ENCODE measurements around the gene IPCEF1.
"Not testable (repeated sequence)": the region's sequence is repeated elsewhere in the genome, so short reads cannot be mapped to it uniquely, and the experiment has no call there.

Gene IPCEF1

GRCh38 chr6:154370545-154370944 is 13.9 kb upstream of the IPCEF1 start:
- no peak for DNase-seq

GRCh38 chr6:154367839-154368695 is 11.5 kb upstream of the IPCEF1 start:
- peak in 1 of 2 experiments; percentile 26 for DNase-seq

DNA sequence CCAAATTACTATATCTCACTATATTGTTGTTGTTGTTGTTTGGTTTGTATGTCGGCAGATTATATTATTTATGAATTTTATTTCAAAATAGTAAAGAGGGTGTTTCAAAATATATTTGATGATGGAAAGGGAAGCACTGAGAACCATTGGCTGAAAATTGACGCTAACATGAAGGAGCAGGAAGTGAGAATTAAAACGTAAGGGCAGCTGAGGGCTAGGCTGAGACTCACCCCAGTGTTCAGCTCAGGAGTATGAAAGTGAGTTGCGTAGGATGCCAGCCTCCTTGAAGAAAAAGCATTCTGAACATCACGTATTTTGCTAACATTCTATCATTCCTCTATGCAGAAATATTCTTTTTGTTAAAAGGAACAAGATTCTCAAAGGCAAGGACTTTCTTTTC is 10.7 kb upstream of the IPCEF1 start:
- no peak for DNase-seq

DNA sequence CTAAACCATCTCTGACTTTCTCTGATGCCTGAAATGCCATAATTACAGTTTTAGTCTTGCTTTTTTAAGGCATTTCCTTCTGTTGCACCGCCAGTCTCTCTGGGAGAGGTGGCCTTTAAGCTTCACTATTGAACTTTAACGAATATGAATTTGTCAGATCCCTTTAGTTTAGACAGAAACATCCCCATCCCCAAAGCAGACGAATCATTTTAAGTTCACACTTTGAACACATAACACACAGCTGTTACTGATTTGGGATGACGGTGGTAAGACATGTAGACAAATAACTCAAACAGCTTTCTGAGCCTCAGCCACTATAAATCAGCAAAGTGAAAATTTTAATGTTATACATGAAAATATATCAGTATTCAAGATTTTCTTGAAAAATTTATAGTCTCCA is 7.2 kb upstream of the IPCEF1 start:
- no peak for DNase-seq

DNA sequence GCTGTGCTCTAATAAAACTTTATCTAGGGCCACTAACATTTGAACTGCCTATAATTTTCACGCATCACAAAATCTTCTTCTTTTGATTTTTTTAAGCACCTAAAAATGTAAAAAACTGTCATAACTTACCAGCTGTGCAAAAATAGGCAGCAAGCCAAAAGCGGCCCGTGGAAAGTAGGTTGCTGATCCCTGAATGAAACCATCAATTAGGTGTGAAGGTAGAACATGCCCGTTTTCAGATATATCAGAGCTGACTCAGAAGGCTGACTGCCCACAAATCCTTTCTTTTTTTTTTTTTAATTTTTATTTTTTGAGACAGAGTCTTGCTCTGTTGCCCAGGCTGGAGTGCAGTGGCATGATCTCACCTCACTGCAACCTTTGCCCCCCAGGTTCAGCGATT is 4.9 kb upstream of the IPCEF1 start:
- DNase-seq, result no peak

DNA sequence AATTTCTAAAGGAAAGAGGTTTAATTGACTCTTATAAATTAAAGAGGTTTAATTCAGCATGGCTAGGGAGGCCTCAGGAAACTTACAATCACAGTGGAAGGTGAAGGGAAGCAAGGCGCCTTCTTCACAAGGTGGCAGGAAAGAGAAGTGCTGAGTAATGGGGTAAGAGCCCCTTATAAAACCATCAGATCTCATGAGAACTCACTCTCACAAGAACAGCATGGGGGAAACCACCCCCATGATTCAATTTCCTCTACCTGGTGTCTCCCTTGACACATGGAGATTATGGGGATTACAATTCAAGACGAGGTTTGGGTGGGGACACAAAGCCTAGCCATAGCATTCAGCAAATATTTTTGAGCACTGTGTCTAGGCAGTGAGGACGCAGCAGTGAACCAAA is 3.9 kb upstream of the IPCEF1 start:
- no peak for DNase-seq

DNA sequence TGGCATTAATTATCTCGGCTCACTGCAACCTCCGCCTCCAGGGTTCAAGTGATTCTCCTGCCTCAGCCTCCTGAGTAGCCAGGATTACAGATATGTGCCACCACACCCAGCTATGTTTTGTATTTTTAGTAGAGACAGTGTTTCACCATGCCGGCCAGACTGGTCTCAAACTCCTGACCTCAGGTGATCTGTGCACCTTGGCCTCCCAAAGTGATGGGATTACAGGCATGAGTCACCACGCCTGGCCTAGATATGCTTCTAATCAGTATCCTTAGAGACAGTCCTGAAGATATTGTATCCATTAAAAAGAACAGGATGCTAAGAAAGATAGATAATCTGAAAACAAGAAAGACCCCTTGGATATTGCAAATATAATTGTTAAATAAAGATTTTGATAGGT is 3.1 kb upstream of the IPCEF1 start:
- DNase-seq, result no peak

DNA sequence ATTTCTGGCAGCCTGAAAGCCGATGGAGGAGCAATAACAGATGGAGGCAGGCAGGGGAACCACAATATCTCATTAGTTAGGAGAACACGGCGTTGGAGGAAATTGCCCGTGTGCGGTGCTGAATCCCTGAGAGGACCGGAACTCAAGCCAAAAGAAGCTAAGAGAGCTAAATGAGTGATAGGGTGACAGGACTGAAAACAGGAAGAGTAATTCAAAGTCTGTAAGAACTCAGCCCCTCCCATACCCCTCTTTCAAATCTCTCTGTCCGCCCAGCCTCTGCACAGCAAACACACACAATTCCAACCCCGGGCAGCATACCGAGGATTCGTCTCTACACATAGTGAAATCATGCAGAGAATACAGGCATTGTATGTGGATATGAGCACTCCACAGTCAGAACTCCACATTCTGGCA is 2.6 kb upstream of the IPCEF1 start:
- no peak for DNase-seq

- DNase-seq, result no peak
Observed at GRCh38 chr6:154358019-154358545, 1.5 kb upstream of the IPCEF1 start.

DNA sequence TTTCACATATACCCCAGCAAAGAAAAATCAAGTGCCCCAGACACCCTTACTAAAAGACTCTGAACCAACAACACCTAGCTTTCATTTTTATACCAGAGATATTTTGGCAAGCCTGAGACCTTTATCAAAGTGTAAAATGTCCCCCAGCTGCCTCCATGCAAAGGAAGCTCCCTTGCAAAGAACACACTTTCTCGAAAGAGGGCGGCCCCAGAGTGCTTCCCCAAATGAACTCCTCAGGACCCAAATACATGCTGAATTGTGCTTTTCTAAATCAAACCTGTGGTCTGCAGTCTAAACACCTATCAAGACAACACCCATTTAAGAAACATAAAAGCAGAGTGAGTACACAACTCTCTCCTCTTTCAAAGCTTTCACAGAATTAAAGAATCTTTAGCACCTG is 490 bp downstream of the IPCEF1 start:
- no peak for DNase-seq

DNA sequence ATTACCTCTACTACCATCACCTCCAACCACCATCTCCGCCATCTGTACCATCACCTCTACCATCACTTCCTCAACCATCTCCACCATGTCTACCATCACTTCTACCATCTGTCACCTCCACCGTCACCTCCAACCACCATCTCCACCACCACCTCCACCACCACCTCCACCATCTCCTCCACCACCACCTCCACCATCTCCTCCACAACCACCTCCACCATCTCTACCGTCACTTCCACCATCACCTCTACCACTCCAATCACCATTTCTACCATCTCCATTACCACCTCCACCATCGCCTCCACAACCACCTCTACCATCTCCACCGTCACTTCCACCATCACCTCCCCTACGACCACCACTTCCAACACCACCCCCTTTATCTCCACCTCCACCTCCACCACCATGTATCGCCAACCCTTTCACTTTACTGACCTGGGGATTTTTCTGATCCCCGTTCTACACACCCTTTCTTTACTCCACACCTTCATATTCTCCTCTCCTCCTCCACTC is 2.3 kb downstream of the IPCEF1 start:
- DNase-seq, result no peak

DNA sequence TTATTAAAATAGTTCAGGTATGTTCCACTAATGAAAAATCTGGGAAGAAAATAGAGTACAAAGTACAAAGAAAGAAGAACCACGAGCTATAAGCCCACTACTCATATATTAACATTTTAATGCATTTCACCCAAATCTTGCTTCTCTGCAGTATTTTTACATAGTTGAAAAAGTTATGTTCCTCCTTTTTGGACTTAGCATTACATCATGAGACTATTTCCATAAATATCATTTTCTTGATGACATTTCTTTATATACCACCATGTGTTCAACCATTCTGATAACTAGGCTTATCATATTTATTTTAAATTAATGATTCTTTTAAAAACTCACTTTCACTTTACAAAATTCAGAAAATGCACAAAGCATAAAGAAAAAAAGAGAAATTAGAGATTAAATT is 3.0 kb downstream of the IPCEF1 start:
- no peak for DNase-seq

DNA sequence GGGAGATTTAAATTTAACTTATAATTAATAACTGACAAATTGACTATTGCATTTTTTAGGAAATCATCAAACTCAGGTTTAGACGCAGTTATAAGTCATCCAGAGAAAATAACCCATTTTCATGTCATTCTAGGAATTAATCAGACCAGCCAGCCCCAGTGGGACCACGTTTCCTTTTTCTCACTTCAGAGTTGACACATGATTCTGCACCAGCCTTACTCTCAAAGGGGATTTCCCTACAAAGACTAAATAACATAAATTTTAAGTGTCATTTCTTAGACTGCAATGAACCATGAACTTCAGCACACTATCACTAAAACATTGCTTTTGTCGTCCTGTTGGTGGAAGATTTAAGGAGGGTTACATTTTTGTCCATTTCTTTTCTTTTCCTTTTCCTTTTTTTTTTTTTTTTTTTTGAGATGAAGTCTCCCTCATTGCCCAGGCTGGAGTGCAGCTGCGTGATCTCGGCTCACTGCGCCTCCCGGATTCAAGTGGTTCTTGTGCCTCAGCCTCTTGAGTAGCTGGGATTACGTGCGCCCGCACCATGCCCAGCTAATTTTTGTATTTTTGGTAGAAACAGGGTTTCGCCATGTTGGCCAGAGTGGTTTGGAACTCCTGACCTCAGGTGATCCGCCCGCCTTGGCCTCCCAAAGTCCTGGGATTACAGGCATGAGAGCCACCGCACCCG is 3.6 kb downstream of the IPCEF1 start:
- DNase-seq, result no peak

DNA sequence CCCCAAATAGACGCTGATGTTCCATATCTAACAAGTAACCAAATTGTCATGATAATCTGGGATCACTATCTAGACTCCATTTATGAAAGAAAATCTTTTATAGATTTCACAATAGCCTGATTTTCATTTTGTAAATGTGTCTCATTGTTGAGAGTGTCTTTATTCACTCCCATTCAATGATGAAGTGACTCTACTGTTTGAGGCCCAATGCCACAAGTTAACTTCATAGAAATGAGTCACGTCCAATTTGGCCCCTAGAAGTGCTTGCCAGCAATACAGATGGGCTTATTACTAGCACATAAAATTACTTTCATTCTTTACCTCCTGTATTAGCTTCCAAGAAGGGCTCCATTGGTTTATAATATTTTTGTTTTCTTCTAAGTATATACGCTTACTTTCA is 6.3 kb downstream of the IPCEF1 start:
- no peak for DNase-seq

- DNase-seq, result no peak
Observed at GRCh38 chr6:154347981-154348380, 8.6 kb downstream of the IPCEF1 start.

DNA sequence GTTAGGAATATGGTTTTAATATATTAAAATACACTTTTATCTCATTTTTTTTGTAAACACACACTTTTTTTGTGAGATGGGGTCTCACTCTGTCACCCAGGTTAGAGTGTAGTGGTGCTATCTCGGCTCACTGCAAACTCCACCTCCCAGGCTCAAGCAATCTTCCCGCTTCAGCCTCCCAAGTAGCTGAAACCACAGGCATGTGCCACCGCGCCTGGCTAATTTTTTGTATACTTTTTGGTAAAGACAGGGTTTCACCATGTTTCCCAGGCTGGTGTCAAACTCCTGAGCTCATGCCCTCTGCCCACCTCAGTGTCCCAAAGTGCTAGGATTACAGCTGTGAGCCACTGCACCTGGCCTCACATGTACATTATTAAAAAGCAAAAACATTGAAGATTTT is 10.8 kb downstream of the IPCEF1 start:
- DNase-seq, result no peak

DNA sequence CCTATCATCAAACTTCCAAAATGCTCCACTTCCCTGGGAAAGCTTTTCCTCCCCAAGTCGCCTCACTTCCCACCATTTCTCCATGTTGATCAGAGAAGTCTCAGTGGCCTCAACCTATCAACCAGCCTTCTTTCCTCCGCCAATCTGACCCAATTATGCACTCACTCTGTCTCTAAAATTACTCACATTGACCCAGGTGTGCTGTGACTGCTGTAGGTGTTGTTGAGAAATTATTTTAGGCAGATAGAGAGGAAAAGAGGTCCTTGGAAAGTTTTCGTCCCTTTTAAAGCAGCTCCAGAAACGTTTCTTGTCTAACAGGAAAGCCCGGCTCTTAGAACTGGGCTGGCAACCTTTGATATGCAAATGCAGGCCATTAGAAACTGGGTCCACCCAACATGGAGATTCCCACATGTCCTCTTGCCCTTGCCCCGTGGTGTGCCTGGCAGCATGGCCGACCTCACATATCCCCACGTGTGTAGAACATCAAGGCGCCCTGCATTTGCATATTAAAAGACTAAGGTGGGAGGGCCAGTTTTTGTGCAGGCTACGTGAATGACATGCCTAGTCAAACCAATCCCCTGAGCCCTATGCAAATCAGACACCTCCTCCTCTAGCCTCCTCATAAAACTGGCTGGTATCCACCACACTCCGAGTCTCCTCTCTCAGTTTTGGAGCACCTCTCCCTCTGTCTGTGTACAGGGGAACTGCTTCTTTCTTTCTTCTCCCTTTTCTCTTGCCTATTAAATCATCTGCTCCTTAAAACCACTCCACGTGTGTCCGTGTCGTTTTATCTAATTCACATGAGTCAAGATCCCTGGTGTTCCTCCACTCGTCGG is 12.9 kb downstream of the IPCEF1 start:
- no peak for DNase-seq

- no peak for DNase-seq
Observed at GRCh38 chr6:154341871-154342270, 14.7 kb downstream of the IPCEF1 start.

GRCh38 chr6:154341336-154341735 is 15.3 kb downstream of the IPCEF1 start:
- no peak for DNase-seq

- no peak for DNase-seq
Observed at GRCh38 chr6:154337406-154338005, 19.1 kb downstream of the IPCEF1 start.

- DNase-seq, result not testable (repeated sequence)
Observed at GRCh38 chr6:154334147-154334546, 22.5 kb downstream of the IPCEF1 start.

GRCh38 chr6:154331750-154332149 is 24.9 kb downstream of the IPCEF1 start:
- DNase-seq, result no peak
